ENCODE data around the gene LRRC63.
A peak's percentile ranks its signal among the peaks of the same experiment; 100 is the strongest.

LRRC63 gene

GRCh38 chr13:46165485-46166223, 46.1 kb upstream of the LRRC63 start:
- Histone ChIP-seq H3K79me2 (ENCODE audit: insufficient read depth, low read length) (peaks cover 97% of the 10 kb centered on the region), H3K4me2 (ENCODE audit: insufficient read depth, low read length) (no peak overlapping the region), H3K36me3 (ENCODE audit: insufficient read depth, low read length) (peaks cover 55% of the 10 kb centered on the region), H4K20me1 (ENCODE audit: insufficient read depth, low read length) (peaks cover 68% of the 10 kb centered on the region), H3K4me1 (ENCODE audit: insufficient read depth, low read length) (peaks cover 55% of the 10 kb centered on the region), H2AFZ (ENCODE audit: low read depth, low read length) (no peak overlapping the region), H3K27me3 (ENCODE audit: insufficient read depth, low read length, poor library complexity) (no peaks in the 10 kb centered on the region), H3K9ac (ENCODE audit: low read depth, low read length) (no peak overlapping the region), H3K27ac (ENCODE audit: low read length) (0 out of 2 replicates have a peak overlapping the region, but pooled peaks have one; percentile 15), H3K9me3 (ENCODE audit: insufficient read depth, low read length, severe bottlenecking) (peaks cover 3% of the 10 kb centered on the region), H3K4me3 (ENCODE audit: low read depth in 1 of 2, low read length in 2 of 2) (no peak overlapping the region)
- ATAC-seq (ENCODE audit: insufficient read depth, low read depth) (no peak), DNase-seq (no peak)
- no peak for TF ChIP-seq CTCF (IDR thresholded peaks at IDR 0.05; ENCODE audit: borderline replicate concordance, extremely low read depth, low read length, poor library complexity, severe bottlenecking)
- no peak for TF ChIP-seq EZH2 (IDR thresholded peaks at IDR 0.05; ENCODE audit: borderline replicate concordance, low read depth, low read length, severe bottlenecking)

- no peak overlapping the region for H3K27ac ChIP-seq (ENCODE audit: low read length)
- H3K4me1 ChIP-seq (ENCODE audit: insufficient read depth, low read length): peaks cover 55% of the 10 kb centered on the region
- no peak overlapping the region for H2AFZ ChIP-seq (ENCODE audit: low read depth, low read length)
- DNase-seq (no peak), ATAC-seq (ENCODE audit: insufficient read depth, low read depth) (no peak)
- H4K20me1 ChIP-seq (ENCODE audit: insufficient read depth, low read length): peaks cover 71% of the 10 kb centered on the region
- H3K9me3 ChIP-seq (ENCODE audit: insufficient read depth, low read length, severe bottlenecking): peaks cover 3% of the 10 kb centered on the region
- TF ChIP-seq CTCF (IDR thresholded peaks at IDR 0.05; ENCODE audit: borderline replicate concordance, extremely low read depth, low read length, poor library complexity, severe bottlenecking) (no peak), EZH2 (IDR thresholded peaks at IDR 0.05; ENCODE audit: borderline replicate concordance, low read depth, low read length, severe bottlenecking) (no peak)
- H3K9ac ChIP-seq (ENCODE audit: low read depth, low read length): no peak overlapping the region
- H3K79me2 ChIP-seq (ENCODE audit: insufficient read depth, low read length): peaks cover 97% of the 10 kb centered on the region
- H3K27me3 ChIP-seq (ENCODE audit: insufficient read depth, low read length, poor library complexity): no peaks in the 10 kb centered on the region
- no peak overlapping the region for H3K4me2 ChIP-seq (ENCODE audit: insufficient read depth, low read length)
- H3K36me3 ChIP-seq (ENCODE audit: insufficient read depth, low read length): peaks cover 61% of the 10 kb centered on the region
- no peak overlapping the region for H3K4me3 ChIP-seq (ENCODE audit: low read depth in 1 of 2, low read length in 2 of 2)
These were observed 45.5 kb upstream of the LRRC63 start for GRCh38 chr13:46166224-46166584.

DNA sequence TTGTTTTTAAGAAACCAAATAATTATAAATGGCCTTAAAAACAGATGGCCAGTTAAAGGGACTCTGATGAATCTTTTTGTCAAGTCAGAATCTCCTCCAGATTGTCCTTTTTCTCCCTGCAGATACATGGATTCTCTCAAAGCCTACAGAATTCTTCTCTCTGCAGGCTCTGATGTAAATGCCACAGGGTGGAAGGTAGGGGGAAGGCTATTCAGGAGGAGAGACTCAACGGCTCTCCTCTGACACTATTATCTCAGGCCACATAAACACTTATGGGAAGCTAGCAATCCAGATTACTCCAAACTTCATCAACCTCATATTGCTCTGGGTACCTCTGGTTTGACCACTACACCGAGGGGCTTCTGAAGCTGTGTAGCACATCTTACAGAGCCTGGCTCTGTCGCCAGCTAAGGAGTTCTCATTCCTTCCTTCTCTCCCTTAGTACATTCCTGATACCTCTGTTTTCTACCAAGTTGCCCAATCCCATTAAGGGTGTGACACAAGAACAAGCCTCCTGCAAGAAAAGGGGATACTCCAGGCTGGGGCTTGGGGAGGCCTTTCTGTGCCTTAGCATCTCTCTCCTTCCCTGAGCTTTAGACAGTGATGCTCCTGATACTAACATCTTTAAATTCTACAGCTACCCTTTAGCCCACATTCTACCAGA, 44.6 kb upstream of the LRRC63 start:
- peaks cover 55% of the 10 kb centered on the region for H3K4me1 ChIP-seq (ENCODE audit: insufficient read depth, low read length)
- TF ChIP-seq EZH2 (IDR thresholded peaks at IDR 0.05; ENCODE audit: borderline replicate concordance, low read depth, low read length, severe bottlenecking) (no peak), CTCF (IDR thresholded peaks at IDR 0.05; ENCODE audit: borderline replicate concordance, extremely low read depth, low read length, poor library complexity, severe bottlenecking) (no peak)
- no peak overlapping the region for H3K9ac ChIP-seq (ENCODE audit: low read depth, low read length)

More for the DNA sequence above, 44.6 kb upstream of the LRRC63 start:
- no peak overlapping the region for H2AFZ ChIP-seq (ENCODE audit: low read depth, low read length)
- no peaks in the 10 kb centered on the region for H3K27me3 ChIP-seq (ENCODE audit: insufficient read depth, low read length, poor library complexity)
- peaks cover 69% of the 10 kb centered on the region for H3K36me3 ChIP-seq (ENCODE audit: insufficient read depth, low read length)
- DNase-seq (no peak), ATAC-seq (ENCODE audit: insufficient read depth, low read depth) (no peak)
- H3K27ac ChIP-seq (ENCODE audit: low read length): peak overlapping the region; percentile 37
- peaks cover 97% of the 10 kb centered on the region for H3K79me2 ChIP-seq (ENCODE audit: insufficient read depth, low read length)
- peaks cover 76% of the 10 kb centered on the region for H4K20me1 ChIP-seq (ENCODE audit: insufficient read depth, low read length)
- no peak overlapping the region for H3K4me3 ChIP-seq (ENCODE audit: low read depth in 1 of 2, low read length in 2 of 2)
- H3K9me3 ChIP-seq (ENCODE audit: insufficient read depth, low read length, severe bottlenecking): peaks cover 3% of the 10 kb centered on the region
- no peak overlapping the region for H3K4me2 ChIP-seq (ENCODE audit: insufficient read depth, low read length)
